Retinal pigment epithelial cell (primary cell): Measurements from ENCODE around the gene ZNF24.

ENCODE experiments used
- DNase-seq: peaks from one replicate; pipeline ENCODE4 v3.0.0-alpha.2; 2010; ENCODE audit warnings: low read depth
- H3K4me3 ChIP-seq: 2 replicates; pipeline ENCODE4 v1.5.1; 2011; ENCODE audit warnings: mild to moderate bottlenecking, low read length, control low read depth, moderate library complexity
- CTCF ChIP-seq: conservative IDR thresholded peaks from 2 replicates; pipeline ENCODE4 v1.5.1; 2011; ENCODE audit warnings: low read depth, low read length, control low read depth, inconsistent platforms

Gene ZNF24

DNA sequence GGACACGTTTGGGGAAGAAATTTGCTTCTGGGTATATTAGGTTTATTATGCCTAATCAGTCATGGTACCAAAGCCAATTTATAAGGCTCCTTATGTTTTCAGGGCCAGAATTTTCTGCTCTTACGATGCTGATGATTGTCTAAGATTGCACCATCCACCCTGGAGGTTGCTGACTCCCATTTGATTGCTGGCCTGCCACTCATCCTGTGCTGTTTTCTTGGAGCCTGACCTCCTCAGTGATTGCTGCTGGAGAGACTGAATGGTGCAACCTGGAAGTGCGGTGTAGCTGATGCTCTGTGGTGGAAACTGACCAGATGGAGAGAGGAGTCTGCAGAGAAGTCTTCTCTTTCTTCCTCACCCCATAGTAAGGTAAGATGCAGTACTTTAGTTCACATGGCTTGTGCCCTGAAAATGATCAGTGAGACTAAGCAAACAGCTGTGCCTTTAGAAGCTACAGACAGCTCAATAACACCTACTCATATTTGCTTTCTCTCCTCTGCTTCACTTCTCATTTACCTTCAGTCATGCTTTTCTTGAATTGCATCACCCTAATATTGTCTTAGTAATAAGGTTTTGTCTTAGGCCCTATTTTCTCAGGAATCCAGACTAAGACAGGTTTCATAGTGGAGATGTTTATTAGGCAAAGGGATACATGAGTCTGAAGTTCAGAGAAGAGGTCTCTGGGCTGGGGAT lies 17.4 kb downstream of the ZNF24 start:
- no peak for DNase-seq
- no peak for TF ChIP-seq CTCF
- H3K4me3 ChIP-seq: no peak overlapping the region

DNA sequence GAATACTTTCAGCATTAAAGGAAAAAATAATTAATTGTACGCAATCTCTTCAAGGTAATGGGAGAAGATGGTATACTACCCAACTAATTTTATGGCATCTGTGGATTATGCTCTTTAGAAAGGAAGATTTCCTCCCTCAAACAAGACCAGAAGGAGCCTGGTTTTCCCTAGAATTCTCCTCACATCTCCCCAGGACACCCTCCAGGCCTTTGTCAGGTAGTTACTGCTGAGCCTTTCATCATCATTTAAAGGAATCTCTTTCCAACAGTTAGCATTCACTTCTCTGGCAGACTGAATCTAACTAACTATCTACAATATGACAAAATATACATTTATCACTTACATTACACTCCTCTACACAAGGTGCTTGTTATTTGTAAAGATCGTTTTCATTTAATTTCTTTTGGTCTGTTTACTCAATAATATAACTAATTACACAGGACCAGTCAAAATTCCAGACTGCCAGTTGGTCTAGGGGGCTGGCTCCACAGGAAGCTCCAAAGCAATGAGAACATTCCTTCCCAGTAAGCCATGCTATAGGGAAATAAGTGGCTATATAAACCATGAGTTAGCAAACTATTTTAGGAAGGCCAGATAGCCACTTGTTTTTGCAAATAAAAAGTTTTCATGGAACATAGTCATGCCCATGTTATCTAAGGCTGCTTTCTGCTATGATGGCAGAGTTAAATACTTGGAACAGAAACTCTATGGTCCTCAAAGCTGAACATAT lies 19.1 kb downstream of the ZNF24 start:
- no peak for TF ChIP-seq CTCF
- H3K4me3 ChIP-seq: no peak overlapping the region
- DNase-seq: no peak

DNA sequence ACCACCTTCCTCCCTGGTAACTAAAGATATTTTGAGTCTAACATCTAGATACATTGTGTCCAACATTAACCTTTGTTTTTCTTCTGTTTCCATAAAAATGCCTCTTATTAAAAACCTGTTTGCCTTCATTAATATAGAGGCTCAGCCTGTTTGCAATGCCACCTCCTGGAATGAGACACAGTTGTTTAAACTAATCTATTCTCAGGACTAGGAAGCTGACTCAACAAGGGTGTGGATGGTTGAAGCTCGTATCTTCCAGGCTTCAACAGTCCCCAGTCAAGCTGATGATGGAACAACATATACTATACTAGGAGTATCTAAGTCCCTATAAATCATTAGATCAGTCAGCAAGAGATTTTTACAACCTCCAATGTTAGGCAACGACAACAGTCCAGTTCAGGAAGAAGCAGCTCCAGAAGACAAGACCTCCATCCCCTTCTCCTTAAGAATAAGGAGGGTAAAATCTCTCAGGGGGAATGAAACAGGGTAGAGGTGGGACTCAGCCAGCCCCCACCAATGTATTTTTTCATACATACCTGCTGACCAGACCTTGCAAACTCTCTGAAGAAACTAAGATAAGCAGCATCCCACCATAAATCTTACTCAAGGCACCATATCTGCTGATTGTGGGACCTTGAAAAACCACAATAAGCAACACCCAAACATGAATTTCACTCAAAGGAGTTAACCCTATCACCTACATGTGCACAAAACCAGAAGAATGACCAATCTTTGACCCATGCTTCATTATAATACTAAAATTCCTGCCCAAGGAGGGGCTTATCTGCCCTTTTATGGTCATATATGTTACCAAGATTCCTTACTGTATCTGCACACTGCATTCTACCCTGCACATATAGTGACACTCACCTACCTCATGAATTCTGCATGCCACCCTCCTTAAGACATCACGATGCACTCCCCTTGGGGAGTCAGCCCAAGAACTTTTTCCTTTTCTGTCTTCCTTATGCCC lies 21.4 kb downstream of the ZNF24 start:
- TF ChIP-seq CTCF: no peak
- H3K4me3 ChIP-seq: no peak overlapping the region
- no peak for DNase-seq

DNA sequence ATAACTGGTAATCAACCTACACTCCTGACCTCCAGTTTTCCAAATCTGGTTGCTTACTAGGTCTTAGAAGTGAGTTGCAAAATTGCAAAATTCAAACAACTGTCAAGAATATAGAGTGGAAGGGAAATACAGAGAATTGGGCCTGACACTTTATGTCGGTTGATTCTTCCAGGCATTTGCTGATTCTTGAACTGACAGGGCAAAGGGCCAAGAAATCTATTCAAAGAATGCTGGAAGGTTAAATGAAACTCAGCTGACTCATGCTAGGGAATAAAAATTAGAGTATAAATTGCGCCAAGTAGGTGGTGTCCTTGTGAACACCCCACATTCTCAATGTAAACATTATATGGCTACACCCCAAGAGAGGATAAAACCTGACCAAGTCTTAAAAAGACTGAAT lies 32.7 kb downstream of the ZNF24 start:
- peak; percentile 32 for DNase-seq
- TF ChIP-seq CTCF: no peak
- H3K4me3 ChIP-seq: no peak overlapping the region

- DNase-seq: no peak
- no peak overlapping the region for H3K4me3 ChIP-seq
- no peak for TF ChIP-seq CTCF
Observed at GRCh38 chr18:35306588-35307250, 37.5 kb downstream of the ZNF24 start.

GRCh38 chr18:35303610-35304009 lies 40.6 kb downstream of the ZNF24 start:
- no peak for DNase-seq
- no peak for TF ChIP-seq CTCF
- no peak overlapping the region for H3K4me3 ChIP-seq
